Liver (tissue), 3 donors: Measurements from ENCODE around the gene HPGD.

Experiments used
- EGR1 ChIP-seq, 2 donors: IDR thresholded peaks; 2 replicates each; pipeline ENCODE4 v1.6.1; 2016 to 2018; ENCODE audit warnings: antibody characterized with exemption in 2 of 2, low read depth in 2 of 2
- GABPA ChIP-seq, 2 donors: IDR thresholded peaks in 1 of 2; conservative IDR thresholded peaks in 1 of 2; 2 replicates each; pipeline ENCODE4 v1.6.1; 2016; ENCODE audit warnings: antibody characterized with exemption in 2 of 2, mild to moderate bottlenecking in 1 of 2, moderate library complexity in 1 of 2
- JUND ChIP-seq, 2 donors: IDR thresholded peaks; 2 replicates each; pipeline ENCODE4 v1.6.1; 2016; ENCODE audit warnings: antibody characterized with exemption in 2 of 2
- SP1 ChIP-seq: IDR thresholded peaks from 2 replicates; pipeline ENCODE4 v1.6.1; 2018; ENCODE audit warnings: antibody characterized with exemption, mild to moderate bottlenecking
- YY1 ChIP-seq: IDR thresholded peaks from 2 replicates; pipeline ENCODE4 v1.6.1; 2016; ENCODE audit warnings: antibody characterized with exemption, mild to moderate bottlenecking
- TF ChIP-seq, protein P1 (sequence below): fragments of 150-350 bp; IDR thresholded peaks from 2 replicates; pipeline ENCODE4 v1.5.1; 2017; ENCODE audit warnings: improper control_type of control experiment, low read depth, low read length; ENCODE audit not compliant: missing input control
- TF ChIP-seq, protein P2 (sequence below): IDR thresholded peaks from 2 replicates; pipeline ENCODE4 v1.6.1; 2016; ENCODE audit warnings: antibody characterized with exemption, mild to moderate bottlenecking
- donor health status: healthy.
- donor health status: healthy.

DNA sequence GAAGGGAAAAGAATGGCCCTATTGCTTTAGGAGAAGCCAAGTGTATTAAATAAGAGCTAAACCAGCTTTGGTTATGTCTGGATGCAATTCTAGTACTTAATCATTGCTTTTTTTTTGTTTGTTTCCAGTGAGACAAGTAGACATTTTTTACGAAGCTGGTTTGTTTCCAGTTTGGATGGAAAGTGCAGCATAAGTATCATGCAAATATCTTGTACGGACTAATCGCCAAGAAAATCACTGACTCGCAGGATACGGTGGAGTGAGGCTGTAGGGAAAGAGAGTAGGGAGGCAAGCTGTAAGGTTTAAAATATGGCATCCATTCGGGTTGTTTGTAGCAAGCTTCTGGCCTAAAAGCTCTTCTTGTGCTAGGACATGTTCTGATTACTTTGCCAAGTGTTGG lies 64.8 kb downstream of the HPGD start:
- TF ChIP-seq, protein P1, sequence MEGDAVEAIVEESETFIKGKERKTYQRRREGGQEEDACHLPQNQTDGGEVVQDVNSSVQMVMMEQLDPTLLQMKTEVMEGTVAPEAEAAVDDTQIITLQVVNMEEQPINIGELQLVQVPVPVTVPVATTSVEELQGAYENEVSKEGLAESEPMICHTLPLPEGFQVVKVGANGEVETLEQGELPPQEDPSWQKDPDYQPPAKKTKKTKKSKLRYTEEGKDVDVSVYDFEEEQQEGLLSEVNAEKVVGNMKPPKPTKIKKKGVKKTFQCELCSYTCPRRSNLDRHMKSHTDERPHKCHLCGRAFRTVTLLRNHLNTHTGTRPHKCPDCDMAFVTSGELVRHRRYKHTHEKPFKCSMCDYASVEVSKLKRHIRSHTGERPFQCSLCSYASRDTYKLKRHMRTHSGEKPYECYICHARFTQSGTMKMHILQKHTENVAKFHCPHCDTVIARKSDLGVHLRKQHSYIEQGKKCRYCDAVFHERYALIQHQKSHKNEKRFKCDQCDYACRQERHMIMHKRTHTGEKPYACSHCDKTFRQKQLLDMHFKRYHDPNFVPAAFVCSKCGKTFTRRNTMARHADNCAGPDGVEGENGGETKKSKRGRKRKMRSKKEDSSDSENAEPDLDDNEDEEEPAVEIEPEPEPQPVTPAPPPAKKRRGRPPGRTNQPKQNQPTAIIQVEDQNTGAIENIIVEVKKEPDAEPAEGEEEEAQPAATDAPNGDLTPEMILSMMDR = no peak
- TF ChIP-seq SP1 (no peak), EGR1 (IDR thresholded peaks at IDR 0.05; ENCODE audit: low read depth in 2 of 2) (no peak), YY1 (no peak), GABPA (IDR thresholded peaks at IDR 0.05 in 1 of 2, conservative IDR thresholded peaks at IDR 0.05 in 1 of 2) (no peak), JUND (IDR thresholded peaks at IDR 0.05) (no peak)
- TF ChIP-seq, protein P2, sequence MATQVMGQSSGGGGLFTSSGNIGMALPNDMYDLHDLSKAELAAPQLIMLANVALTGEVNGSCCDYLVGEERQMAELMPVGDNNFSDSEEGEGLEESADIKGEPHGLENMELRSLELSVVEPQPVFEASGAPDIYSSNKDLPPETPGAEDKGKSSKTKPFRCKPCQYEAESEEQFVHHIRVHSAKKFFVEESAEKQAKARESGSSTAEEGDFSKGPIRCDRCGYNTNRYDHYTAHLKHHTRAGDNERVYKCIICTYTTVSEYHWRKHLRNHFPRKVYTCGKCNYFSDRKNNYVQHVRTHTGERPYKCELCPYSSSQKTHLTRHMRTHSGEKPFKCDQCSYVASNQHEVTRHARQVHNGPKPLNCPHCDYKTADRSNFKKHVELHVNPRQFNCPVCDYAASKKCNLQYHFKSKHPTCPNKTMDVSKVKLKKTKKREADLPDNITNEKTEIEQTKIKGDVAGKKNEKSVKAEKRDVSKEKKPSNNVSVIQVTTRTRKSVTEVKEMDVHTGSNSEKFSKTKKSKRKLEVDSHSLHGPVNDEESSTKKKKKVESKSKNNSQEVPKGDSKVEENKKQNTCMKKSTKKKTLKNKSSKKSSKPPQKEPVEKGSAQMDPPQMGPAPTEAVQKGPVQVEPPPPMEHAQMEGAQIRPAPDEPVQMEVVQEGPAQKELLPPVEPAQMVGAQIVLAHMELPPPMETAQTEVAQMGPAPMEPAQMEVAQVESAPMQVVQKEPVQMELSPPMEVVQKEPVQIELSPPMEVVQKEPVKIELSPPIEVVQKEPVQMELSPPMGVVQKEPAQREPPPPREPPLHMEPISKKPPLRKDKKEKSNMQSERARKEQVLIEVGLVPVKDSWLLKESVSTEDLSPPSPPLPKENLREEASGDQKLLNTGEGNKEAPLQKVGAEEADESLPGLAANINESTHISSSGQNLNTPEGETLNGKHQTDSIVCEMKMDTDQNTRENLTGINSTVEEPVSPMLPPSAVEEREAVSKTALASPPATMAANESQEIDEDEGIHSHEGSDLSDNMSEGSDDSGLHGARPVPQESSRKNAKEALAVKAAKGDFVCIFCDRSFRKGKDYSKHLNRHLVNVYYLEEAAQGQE = no peak
